Neural progenitor cell (in vitro differentiated cells): ENCODE measurements around the gene SLC46A1. TPM values are rescaled to one million over a fixed set of nuclear protein-coding genes. Genes with fewer than 3 reads are reported as not detected.

Source experiments
- DNase-seq: peaks from one replicate; pipeline ENCODE4 v3.0.0-alpha.2; 2016; ENCODE audit warnings: low spot score
- H2AFZ ChIP-seq: fragments of 200-600 bp; sonication (generic); replicated peaks from 2 replicates; pipeline ENCODE4 v1.6.1; 2016; ENCODE audit warnings: antibody characterized with exemption
- H3F3A ChIP-seq: fragments of 200-600 bp; sonication (generic); 2 replicates; pipeline ENCODE4 v1.6.1; 2016; ENCODE audit warnings: antibody characterized with exemption, low read depth
- H3K27ac ChIP-seq: fragments of 200-600 bp; sonication (generic); 2 replicates; pipeline ENCODE4 v1.5.1; 2016; ENCODE audit warnings: mild to moderate bottlenecking
- H3K27me3 ChIP-seq: fragments of 200-600 bp; sonication (generic); 2 replicates; pipeline ENCODE4 v1.6.1; 2016; ENCODE audit warnings: mild to moderate bottlenecking, moderate library complexity
- H3K36me3 ChIP-seq: fragments of 200-600 bp; sonication (generic); 2 replicates; pipeline ENCODE4 v1.5.1; 2016
- H3K4me1 ChIP-seq: fragments of 200-600 bp; sonication (generic); 2 replicates; pipeline ENCODE4 v1.6.1; 2016; ENCODE audit warnings: mixed run types
- H3K4me2 ChIP-seq: fragments of 200-600 bp; sonication (generic); 2 replicates; pipeline ENCODE4 v1.6.1; 2016
- H3K4me3 ChIP-seq: fragments of 200-600 bp; sonication (generic); 2 replicates; pipeline ENCODE4 v1.5.1; 2016
- H3K79me2 ChIP-seq: fragments of 200-600 bp; sonication (generic); 2 replicates; pipeline ENCODE4 v1.6.1; 2016; ENCODE audit warnings: low read depth
- H3K9ac ChIP-seq: fragments of 200-600 bp; sonication (generic); 2 replicates; pipeline ENCODE4 v1.6.1; 2016
- H3K9me3 ChIP-seq: fragments of 200-600 bp; sonication (generic); 2 replicates; pipeline ENCODE4 v1.5.1; 2016; ENCODE audit warnings: low read depth
- H4K20me1 ChIP-seq: fragments of 200-600 bp; sonication (generic); 2 replicates; pipeline ENCODE4 v1.6.1; 2016; ENCODE audit warnings: low read depth
- H3K27ac Mint-ChIP-seq: 3 replicates; pipeline ENCODE4 v1.8.0; 2021; ENCODE audit warnings: mixed read lengths
- H3K27me3 Mint-ChIP-seq: 2 replicates; pipeline ENCODE4 v1.8.0; 2022; ENCODE audit warnings: low read depth, mild to moderate bottlenecking, inconsistent platforms, moderate library complexity, mixed read lengths; ENCODE audit not compliant: insufficient read depth
- H3K36me3 Mint-ChIP-seq: 3 replicates; pipeline ENCODE4 v1.8.0; 2021; ENCODE audit warnings: mixed read lengths
- H3K4me1 Mint-ChIP-seq: 3 replicates; pipeline ENCODE4 v1.8.0; 2021; ENCODE audit warnings: mixed read lengths
- H3K4me3 Mint-ChIP-seq: 3 replicates; pipeline ENCODE4 v1.8.0; 2021; ENCODE audit warnings: mild to moderate bottlenecking, moderate library complexity, mixed read lengths
- H3K9me3 Mint-ChIP-seq: 3 replicates; pipeline ENCODE4 v1.8.0; 2020; ENCODE audit warnings: mixed read lengths
- CTCF ChIP-seq: fragments of 200-600 bp; sonication (generic); IDR thresholded peaks from 2 replicates; pipeline ENCODE4 v1.5.1; 2017; ENCODE audit warnings: antibody characterized with exemption, mild to moderate bottlenecking
- EZH2 ChIP-seq: fragments of 200-600 bp; sonication (generic); IDR thresholded peaks from 2 replicates; pipeline ENCODE4 v1.6.1; 2017; ENCODE audit warnings: antibody characterized with exemption, mild to moderate bottlenecking, moderate library complexity
- EZH2phosphoT487 ChIP-seq: fragments of 200-600 bp; sonication (generic); IDR thresholded peaks from 2 replicates; pipeline ENCODE4 v1.6.1; 2017; ENCODE audit warnings: antibody characterized with exemption
- total RNA-seq: library from RNA; depleted of rRNA; stranded (reverse); fragments of >200 nt; gene quantifications from 2 replicates; pipeline ENCODE4 v1.2.3, GENCODE V29; 2015; ENCODE audit warnings: low replicate concordance

The SLC46A1 gene
- total RNA-seq, 1 donor from 2014 or later, result 2.4 TPM

GRCh38 chr17:28395426-28395825 lies 10.6 kb downstream of the SLC46A1 start:
- Histone ChIP-seq H4K20me1 (no peaks in the 10 kb centered on the region), H3K36me3 (no peaks in the 10 kb centered on the region), H3K4me3 (no peak overlapping the region), H3F3A (no peaks in the 10 kb centered on the region), H3K4me1 (no peaks in the 10 kb centered on the region), H3K4me2 (no peak overlapping the region), H2AFZ (no peak overlapping the region), H3K27me3 (peaks cover 5% of the 10 kb centered on the region), H3K9ac (no peak overlapping the region), H3K79me2 (no peaks in the 10 kb centered on the region), H3K27ac (no peak overlapping the region), H3K9me3 (no peaks in the 10 kb centered on the region)
- Mint-ChIP-seq H3K36me3 (peaks cover 16% of the 10 kb centered on the region), H3K4me3 (no peak overlapping the region), H3K27me3 (peaks cover 11% of the 10 kb centered on the region), H3K9me3 (no peaks in the 10 kb centered on the region), H3K27ac (no peak overlapping the region), H3K4me1 (peaks cover 13% of the 10 kb centered on the region)
- TF ChIP-seq EZH2, result no peak
- TF ChIP-seq CTCF, result no peak
- no peak for TF ChIP-seq EZH2phosphoT487
- no peak for DNase-seq

DNA sequence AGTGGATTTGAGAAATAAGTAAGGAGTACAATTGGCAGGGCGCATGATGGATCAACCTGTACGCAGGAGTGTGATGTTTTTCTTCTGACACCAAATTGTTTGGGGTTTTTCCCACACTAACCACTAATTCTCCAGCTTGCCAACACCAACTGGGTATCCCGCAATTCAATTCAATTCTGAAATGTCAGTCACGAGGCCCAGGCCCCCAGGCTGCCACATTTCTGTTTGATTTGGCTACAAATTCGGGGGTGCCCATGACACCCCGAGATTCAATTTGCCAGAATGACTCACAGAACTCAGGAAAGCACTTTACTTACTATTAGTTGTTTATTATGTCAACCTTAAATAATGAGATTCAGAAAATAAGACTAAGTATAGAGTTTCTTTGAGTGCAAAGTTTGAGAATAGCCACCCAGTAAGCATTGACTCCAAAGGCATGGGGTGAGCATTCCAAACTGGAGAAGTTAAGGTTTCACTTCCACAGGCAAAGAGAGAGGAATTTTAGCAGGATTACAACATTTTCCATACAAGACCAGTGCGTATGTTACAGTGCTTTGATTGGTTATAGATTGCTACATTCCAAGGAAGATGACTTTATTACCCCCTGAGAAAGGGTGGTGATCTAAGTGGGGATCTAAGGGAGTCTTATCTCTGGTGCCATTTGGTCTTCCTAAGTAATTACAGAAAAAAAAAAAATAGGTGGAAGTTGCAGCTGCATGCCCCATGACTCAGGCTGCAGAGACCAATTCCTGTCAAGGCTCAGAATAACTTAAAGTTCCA lies 11.5 kb downstream of the SLC46A1 start:
- no peak overlapping the region for H3K27ac ChIP-seq
- TF ChIP-seq CTCF, result no peak
- TF ChIP-seq EZH2, result no peak
- TF ChIP-seq EZH2phosphoT487, result no peak
- no peaks in the 10 kb centered on the region for H3K9me3 ChIP-seq
- H3K79me2 ChIP-seq, result no peaks in the 10 kb centered on the region
- H3K4me2 ChIP-seq, result no peak overlapping the region
- no peaks in the 10 kb centered on the region for H3K4me1 ChIP-seq
- no peak overlapping the region for H2AFZ ChIP-seq
- no peaks in the 10 kb centered on the region for H3K36me3 ChIP-seq
- H3F3A ChIP-seq, result no peaks in the 10 kb centered on the region
- no peak overlapping the region for H3K9ac ChIP-seq
- H4K20me1 ChIP-seq, result no peaks in the 10 kb centered on the region
- Mint-ChIP-seq H3K9me3 (no peaks in the 10 kb centered on the region), H3K27ac (no peak overlapping the region), H3K4me3 (no peak overlapping the region), H3K36me3 (peaks cover 25% of the 10 kb centered on the region), H3K4me1 (peaks cover 13% of the 10 kb centered on the region), H3K27me3 (peaks cover 13% of the 10 kb centered on the region)
- H3K27me3 ChIP-seq, result no peaks in the 10 kb centered on the region
- no peak for DNase-seq
- H3K4me3 ChIP-seq, result no peak overlapping the region

GRCh38 chr17:28392491-28392890 lies 13.5 kb downstream of the SLC46A1 start:
- Histone ChIP-seq H3K4me1 (no peaks in the 10 kb centered on the region), H3K36me3 (no peaks in the 10 kb centered on the region), H3K9me3 (no peaks in the 10 kb centered on the region), H3K79me2 (no peaks in the 10 kb centered on the region), H3K27ac (no peak overlapping the region), H3K9ac (no peak overlapping the region), H2AFZ (no peak overlapping the region), H3K27me3 (no peaks in the 10 kb centered on the region), H4K20me1 (no peaks in the 10 kb centered on the region), H3K4me3 (no peak overlapping the region), H3K4me2 (no peak overlapping the region), H3F3A (no peaks in the 10 kb centered on the region)
- no peak for DNase-seq
- H3K27me3 Mint-ChIP-seq, result peaks cover 2% of the 10 kb centered on the region
- peaks cover 2% of the 10 kb centered on the region for H3K4me1 Mint-ChIP-seq
- no peak overlapping the region for H3K27ac Mint-ChIP-seq
- H3K9me3 Mint-ChIP-seq, result no peaks in the 10 kb centered on the region
- peaks cover 23% of the 10 kb centered on the region for H3K36me3 Mint-ChIP-seq
- H3K4me3 Mint-ChIP-seq, result no peak overlapping the region
- no peak for TF ChIP-seq EZH2phosphoT487
- no peak for TF ChIP-seq CTCF
- TF ChIP-seq EZH2, result no peak
